GM23338 (cell line): ENCODE measurements around the gene RASGRP1.

Source experiments
- CREB1 ChIP-seq: fragments of 250-450 bp; sonication (Bioruptor Pico); IDR thresholded peaks from 2 replicates; pipeline ENCODE4 v1.5.0; 2020; ENCODE audit warnings: low read depth, mild to moderate bottlenecking, moderate library complexity
- EZH2 ChIP-seq: fragments of 200-600 bp; sonication (generic); IDR thresholded peaks from one replicate; pipeline ENCODE4 v1.8.0; 2017; ENCODE audit warnings: antibody characterized with exemption, mild to moderate bottlenecking, low read depth; ENCODE audit not compliant: unreplicated experiment
- EZH2phosphoT487 ChIP-seq: fragments of 200-600 bp; sonication (generic); IDR thresholded peaks from one replicate; pipeline ENCODE4 v1.8.1; 2018; ENCODE audit warnings: antibody characterized with exemption; ENCODE audit not compliant: unreplicated experiment
- JUNB ChIP-seq: IDR thresholded peaks from one replicate; pipeline ENCODE4 v1.6.1; 2016; ENCODE audit warnings: antibody characterized with exemption; ENCODE audit not compliant: unreplicated experiment
- NANOG ChIP-seq: IDR thresholded peaks from 2 replicates; pipeline ENCODE4 v1.6.1; 2016; ENCODE audit warnings: antibody characterized with exemption, borderline replicate concordance
- POLR2AphosphoS5 ChIP-seq: IDR thresholded peaks from 2 replicates; pipeline ENCODE4 v1.6.1; 2016; ENCODE audit warnings: antibody characterized with exemption, low read depth
- STAT1 ChIP-seq: IDR thresholded peaks from one replicate; pipeline ENCODE4 v1.6.1; 2016; ENCODE audit warnings: antibody characterized with exemption; ENCODE audit not compliant: unreplicated experiment
- ZNF114 ChIP-seq: fragments of 250-450 bp; sonication (Bioruptor Pico); IDR thresholded peaks from 2 replicates; pipeline ENCODE4 v1.5.0; 2020; ENCODE audit warnings: mild to moderate bottlenecking, moderate library complexity
- ZNF331 ChIP-seq: fragments of 250-450 bp; sonication (Bioruptor Pico); IDR thresholded peaks from 2 replicates; pipeline ENCODE4 v1.5.0; 2020; ENCODE audit warnings: low read depth, mild to moderate bottlenecking, moderate library complexity
- TF ChIP-seq, protein P1 (sequence below), 2 experiments: fragments of 200-600 bp in 1 of 2; sonication (generic) in 1 of 2; conservative IDR thresholded peaks; 2 replicates each; pipeline versions ENCODE4 v1.5.1 to v1.6.1; 2016 to 2017; ENCODE audit warnings: antibody characterized with exemption in 2 of 2, low read depth in 2 of 2, mild to moderate bottlenecking in 2 of 2, moderate library complexity in 1 of 2
- TF ChIP-seq, protein P2 (sequence below): fragments of 250-450 bp; sonication (Bioruptor Pico); IDR thresholded peaks from 2 replicates; pipeline ENCODE4 v1.5.0; 2020; ENCODE audit warnings: mild to moderate bottlenecking, moderate library complexity
- TF ChIP-seq, protein P3 (sequence below): IDR thresholded peaks from one replicate; pipeline ENCODE4 v1.6.1; 2018; ENCODE audit warnings: antibody characterized with exemption; ENCODE audit not compliant: unreplicated experiment
- TF ChIP-seq, protein P4 (sequence below): IDR thresholded peaks from 2 replicates; pipeline ENCODE4 v1.6.1; 2016; ENCODE audit warnings: antibody characterized with exemption

DNA sequence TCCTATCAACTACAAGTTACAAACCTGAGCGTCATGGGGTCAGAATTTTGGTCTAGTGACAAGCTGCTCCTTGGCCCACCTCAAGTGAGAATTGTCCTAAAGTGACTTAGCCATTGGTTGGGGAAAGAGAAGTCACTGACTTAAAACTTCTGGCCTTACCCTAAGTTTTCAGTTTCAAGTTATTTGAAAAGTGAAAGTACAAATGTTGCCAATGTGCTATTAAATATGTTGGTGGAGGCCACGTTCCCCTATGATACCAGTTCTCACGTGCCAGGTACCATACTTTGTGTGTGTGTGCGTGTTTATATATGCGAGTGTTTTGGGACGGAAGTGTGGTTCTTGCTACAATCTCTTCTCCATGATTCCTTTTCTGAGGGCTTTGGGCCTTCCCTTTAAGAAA, 22.6 kb upstream of the RASGRP1 start:
- TF ChIP-seq, protein P1, sequence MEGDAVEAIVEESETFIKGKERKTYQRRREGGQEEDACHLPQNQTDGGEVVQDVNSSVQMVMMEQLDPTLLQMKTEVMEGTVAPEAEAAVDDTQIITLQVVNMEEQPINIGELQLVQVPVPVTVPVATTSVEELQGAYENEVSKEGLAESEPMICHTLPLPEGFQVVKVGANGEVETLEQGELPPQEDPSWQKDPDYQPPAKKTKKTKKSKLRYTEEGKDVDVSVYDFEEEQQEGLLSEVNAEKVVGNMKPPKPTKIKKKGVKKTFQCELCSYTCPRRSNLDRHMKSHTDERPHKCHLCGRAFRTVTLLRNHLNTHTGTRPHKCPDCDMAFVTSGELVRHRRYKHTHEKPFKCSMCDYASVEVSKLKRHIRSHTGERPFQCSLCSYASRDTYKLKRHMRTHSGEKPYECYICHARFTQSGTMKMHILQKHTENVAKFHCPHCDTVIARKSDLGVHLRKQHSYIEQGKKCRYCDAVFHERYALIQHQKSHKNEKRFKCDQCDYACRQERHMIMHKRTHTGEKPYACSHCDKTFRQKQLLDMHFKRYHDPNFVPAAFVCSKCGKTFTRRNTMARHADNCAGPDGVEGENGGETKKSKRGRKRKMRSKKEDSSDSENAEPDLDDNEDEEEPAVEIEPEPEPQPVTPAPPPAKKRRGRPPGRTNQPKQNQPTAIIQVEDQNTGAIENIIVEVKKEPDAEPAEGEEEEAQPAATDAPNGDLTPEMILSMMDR (conservative IDR thresholded peaks at IDR 0.05; ENCODE audit: low read depth in 2 of 2) = no peak
- TF ChIP-seq EZH2 = no peak
- TF ChIP-seq POLR2AphosphoS5 = no peak
- TF ChIP-seq, protein P2, sequence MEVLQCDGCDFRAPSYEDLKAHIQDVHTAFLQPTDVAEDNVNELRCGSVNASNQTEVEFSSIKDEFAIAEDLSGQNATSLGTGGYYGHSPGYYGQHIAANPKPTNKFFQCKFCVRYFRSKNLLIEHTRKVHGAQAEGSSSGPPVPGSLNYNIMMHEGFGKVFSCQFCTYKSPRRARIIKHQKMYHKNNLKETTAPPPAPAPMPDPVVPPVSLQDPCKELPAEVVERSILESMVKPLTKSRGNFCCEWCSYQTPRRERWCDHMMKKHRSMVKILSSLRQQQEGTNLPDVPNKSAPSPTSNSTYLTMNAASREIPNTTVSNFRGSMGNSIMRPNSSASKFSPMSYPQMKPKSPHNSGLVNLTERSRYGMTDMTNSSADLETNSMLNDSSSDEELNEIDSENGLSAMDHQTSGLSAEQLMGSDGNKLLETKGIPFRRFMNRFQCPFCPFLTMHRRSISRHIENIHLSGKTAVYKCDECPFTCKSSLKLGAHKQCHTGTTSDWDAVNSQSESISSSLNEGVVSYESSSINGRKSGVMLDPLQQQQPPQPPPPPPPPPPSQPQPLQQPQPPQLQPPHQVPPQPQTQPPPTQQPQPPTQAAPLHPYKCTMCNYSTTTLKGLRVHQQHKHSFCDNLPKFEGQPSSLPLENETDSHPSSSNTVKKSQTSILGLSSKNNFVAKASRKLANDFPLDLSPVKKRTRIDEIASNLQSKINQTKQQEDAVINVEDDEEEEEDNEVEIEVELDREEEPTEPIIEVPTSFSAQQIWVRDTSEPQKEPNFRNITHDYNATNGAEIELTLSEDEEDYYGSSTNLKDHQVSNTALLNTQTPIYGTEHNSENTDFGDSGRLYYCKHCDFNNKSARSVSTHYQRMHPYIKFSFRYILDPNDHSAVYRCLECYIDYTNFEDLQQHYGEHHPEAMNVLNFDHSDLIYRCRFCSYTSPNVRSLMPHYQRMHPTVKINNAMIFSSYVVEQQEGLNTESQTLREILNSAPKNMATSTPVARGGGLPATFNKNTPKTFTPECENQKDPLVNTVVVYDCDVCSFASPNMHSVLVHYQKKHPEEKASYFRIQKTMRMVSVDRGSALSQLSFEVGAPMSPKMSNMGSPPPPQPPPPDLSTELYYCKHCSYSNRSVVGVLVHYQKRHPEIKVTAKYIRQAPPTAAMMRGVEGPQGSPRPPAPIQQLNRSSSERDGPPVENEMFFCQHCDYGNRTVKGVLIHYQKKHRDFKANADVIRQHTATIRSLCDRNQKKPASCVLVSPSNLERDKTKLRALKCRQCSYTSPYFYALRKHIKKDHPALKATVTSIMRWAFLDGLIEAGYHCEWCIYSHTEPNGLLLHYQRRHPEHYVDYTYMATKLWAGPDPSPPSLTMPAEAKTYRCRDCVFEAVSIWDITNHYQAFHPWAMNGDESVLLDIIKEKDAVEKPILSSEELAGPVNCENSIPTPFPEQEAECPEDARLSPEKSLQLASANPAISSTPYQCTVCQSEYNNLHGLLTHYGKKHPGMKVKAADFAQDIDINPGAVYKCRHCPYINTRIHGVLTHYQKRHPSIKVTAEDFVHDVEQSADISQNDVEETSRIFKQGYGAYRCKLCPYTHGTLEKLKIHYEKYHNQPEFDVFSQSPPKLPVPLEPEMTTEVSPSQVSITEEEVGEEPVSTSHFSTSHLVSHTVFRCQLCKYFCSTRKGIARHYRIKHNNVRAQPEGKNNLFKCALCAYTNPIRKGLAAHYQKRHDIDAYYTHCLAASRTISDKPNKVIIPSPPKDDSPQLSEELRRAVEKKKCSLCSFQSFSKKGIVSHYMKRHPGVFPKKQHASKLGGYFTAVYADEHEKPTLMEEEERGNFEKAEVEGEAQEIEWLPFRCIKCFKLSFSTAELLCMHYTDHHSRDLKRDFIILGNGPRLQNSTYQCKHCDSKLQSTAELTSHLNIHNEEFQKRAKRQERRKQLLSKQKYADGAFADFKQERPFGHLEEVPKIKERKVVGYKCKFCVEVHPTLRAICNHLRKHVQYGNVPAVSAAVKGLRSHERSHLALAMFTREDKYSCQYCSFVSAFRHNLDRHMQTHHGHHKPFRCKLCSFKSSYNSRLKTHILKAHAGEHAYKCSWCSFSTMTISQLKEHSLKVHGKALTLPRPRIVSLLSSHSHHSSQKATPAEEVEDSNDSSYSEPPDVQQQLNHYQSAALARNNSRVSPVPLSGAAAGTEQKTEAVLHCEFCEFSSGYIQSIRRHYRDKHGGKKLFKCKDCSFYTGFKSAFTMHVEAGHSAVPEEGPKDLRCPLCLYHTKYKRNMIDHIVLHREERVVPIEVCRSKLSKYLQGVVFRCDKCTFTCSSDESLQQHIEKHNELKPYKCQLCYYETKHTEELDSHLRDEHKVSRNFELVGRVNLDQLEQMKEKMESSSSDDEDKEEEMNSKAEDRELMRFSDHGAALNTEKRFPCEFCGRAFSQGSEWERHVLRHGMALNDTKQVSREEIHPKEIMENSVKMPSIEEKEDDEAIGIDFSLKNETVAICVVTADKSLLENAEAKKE (CRISPR knock-in tag) = no peak
- TF ChIP-seq EZH2phosphoT487 = no peak
- no peak for TF ChIP-seq NANOG
- no peak for TF ChIP-seq ZNF331 (CRISPR knock-in tag)
- TF ChIP-seq CREB1 = no peak
- TF ChIP-seq, protein P3, sequence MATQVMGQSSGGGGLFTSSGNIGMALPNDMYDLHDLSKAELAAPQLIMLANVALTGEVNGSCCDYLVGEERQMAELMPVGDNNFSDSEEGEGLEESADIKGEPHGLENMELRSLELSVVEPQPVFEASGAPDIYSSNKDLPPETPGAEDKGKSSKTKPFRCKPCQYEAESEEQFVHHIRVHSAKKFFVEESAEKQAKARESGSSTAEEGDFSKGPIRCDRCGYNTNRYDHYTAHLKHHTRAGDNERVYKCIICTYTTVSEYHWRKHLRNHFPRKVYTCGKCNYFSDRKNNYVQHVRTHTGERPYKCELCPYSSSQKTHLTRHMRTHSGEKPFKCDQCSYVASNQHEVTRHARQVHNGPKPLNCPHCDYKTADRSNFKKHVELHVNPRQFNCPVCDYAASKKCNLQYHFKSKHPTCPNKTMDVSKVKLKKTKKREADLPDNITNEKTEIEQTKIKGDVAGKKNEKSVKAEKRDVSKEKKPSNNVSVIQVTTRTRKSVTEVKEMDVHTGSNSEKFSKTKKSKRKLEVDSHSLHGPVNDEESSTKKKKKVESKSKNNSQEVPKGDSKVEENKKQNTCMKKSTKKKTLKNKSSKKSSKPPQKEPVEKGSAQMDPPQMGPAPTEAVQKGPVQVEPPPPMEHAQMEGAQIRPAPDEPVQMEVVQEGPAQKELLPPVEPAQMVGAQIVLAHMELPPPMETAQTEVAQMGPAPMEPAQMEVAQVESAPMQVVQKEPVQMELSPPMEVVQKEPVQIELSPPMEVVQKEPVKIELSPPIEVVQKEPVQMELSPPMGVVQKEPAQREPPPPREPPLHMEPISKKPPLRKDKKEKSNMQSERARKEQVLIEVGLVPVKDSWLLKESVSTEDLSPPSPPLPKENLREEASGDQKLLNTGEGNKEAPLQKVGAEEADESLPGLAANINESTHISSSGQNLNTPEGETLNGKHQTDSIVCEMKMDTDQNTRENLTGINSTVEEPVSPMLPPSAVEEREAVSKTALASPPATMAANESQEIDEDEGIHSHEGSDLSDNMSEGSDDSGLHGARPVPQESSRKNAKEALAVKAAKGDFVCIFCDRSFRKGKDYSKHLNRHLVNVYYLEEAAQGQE = no peak
- no peak for TF ChIP-seq ZNF114
- no peak for TF ChIP-seq JUNB
- TF ChIP-seq STAT1 = no peak
- TF ChIP-seq, protein P4, sequence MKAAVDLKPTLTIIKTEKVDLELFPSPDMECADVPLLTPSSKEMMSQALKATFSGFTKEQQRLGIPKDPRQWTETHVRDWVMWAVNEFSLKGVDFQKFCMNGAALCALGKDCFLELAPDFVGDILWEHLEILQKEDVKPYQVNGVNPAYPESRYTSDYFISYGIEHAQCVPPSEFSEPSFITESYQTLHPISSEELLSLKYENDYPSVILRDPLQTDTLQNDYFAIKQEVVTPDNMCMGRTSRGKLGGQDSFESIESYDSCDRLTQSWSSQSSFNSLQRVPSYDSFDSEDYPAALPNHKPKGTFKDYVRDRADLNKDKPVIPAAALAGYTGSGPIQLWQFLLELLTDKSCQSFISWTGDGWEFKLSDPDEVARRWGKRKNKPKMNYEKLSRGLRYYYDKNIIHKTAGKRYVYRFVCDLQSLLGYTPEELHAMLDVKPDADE = no peak
